H1 (cell line): ENCODE results near the gene COL4A4. TPM values are rescaled to one million over a fixed set of nuclear protein-coding genes. Genes with fewer than 3 reads are reported as not detected.

Experiments
- CTCF ChIA-PET: fragments of 300-600 bp; sonication (Branson Sonifier 250); formaldehyde crosslinking; loops from one replicate; lab custom pipeline; 2021; ENCODE audit not compliant: partially characterized antibody; lab: Charles Lee
- POLR2A ChIA-PET: fragments of 300-600 bp; sonication (Branson Sonifier 250); formaldehyde crosslinking; loops from one replicate; lab custom pipeline; 2021; ENCODE audit warnings: inconsistent platforms; ENCODE audit not compliant: partially characterized antibody; lab: Charles Lee
- DNase-seq, 2 experiments: peaks; one replicate each; pipeline versions ENCODE4 v3.0.0 to v3.0.0-alpha.2; 2010 to 2022; ENCODE audit warnings: low spot score in 2 of 2, low read depth in 1 of 2, mixed read lengths in 1 of 2
- FAIRE-seq: peaks from 2 replicates; lab custom pipeline; 2011; peaks lifted over from hg19 to GRCh38; lab: Jason Lieb, UNC
- H2AFZ ChIP-seq: 2 replicates; pipeline ENCODE4 v1.8.1; 2012; ENCODE audit warnings: low read length, inconsistent platforms
- H2AK5ac ChIP-seq: 2 replicates; pipeline ENCODE4 v1.6.1; 2013; ENCODE audit warnings: low read depth, low read length
- H2BK120ac ChIP-seq: replicated peaks from 2 replicates; pipeline ENCODE3; 2013; ENCODE audit warnings: low read depth, low read length, inconsistent platforms
- H2BK12ac ChIP-seq: 2 replicates; pipeline ENCODE4 v1.6.1; 2013; ENCODE audit warnings: low read depth, low read length
- H2BK15ac ChIP-seq: 2 replicates; pipeline ENCODE4 v1.6.1; 2013; ENCODE audit warnings: low read length
- H2BK20ac ChIP-seq: 2 replicates; pipeline ENCODE4 v1.6.1; 2013; ENCODE audit warnings: low read length
- H2BK5ac ChIP-seq: 2 replicates; pipeline ENCODE4 v1.6.1; 2013; ENCODE audit warnings: low read depth, low read length
- H3K14ac ChIP-seq: 2 replicates; pipeline ENCODE4 v1.6.1; 2013; ENCODE audit warnings: inconsistent platforms; ENCODE audit not compliant: insufficient read length
- H3K18ac ChIP-seq: 2 replicates; pipeline ENCODE4 v1.6.1; 2013; ENCODE audit warnings: low read length; ENCODE audit errors: extremely low read depth
- H3K23ac ChIP-seq: 2 replicates; pipeline ENCODE4 v1.6.1; 2013; ENCODE audit warnings: inconsistent platforms; ENCODE audit not compliant: insufficient read length
- H3K23me2 ChIP-seq: 2 replicates; pipeline ENCODE4 v1.6.1; 2013; ENCODE audit warnings: low read depth, low read length
- H3K27ac ChIP-seq: 2 replicates; pipeline ENCODE4 v1.6.1; 2011; ENCODE audit warnings: low read depth, low read length, inconsistent platforms
- H3K27me3 ChIP-seq, 4 experiments: replicated peaks in 1 of 4; 1 replicate in 1 of 4; 2 replicates in 3 of 4; pipeline versions ENCODE4 v1.6.1 to v1.8.1; 2011 to 2013; ENCODE audit warnings: low read length in 3 of 4, mild to moderate bottlenecking in 3 of 4, inconsistent platforms in 2 of 4, mixed read lengths in 2 of 4, moderate library complexity in 1 of 4; ENCODE audit not compliant: control insufficient read depth in 3 of 4, insufficient read depth in 3 of 4; ENCODE audit errors: extremely low read depth in 1 of 4
- H3K36me3 ChIP-seq, 4 experiments: 2 replicates each; pipeline versions ENCODE4 v1.6.1 to v1.8.1; 2011 to 2013; ENCODE audit warnings: mild to moderate bottlenecking in 4 of 4, low read length in 3 of 4, moderate library complexity in 2 of 4, control low read depth in 1 of 4, inconsistent platforms in 1 of 4; ENCODE audit not compliant: insufficient read depth in 4 of 4, control insufficient read depth in 2 of 4
- H3K4ac ChIP-seq: replicated peaks from 2 replicates; pipeline ENCODE3; 2013; ENCODE audit warnings: low read length, low read depth, mixed read lengths, inconsistent platforms; ENCODE audit not compliant: insufficient read length
- H3K4me1 ChIP-seq, 4 experiments: replicated peaks in 1 of 4; 1 replicate in 1 of 4; 2 replicates in 3 of 4; pipeline versions ENCODE4 v1.6.1 to v1.8.1; 2011 to 2013; ENCODE audit warnings: low read length in 3 of 4, inconsistent platforms in 2 of 4, mixed read lengths in 1 of 4; ENCODE audit not compliant: insufficient read depth in 4 of 4, control insufficient read depth in 3 of 4
- H3K4me2 ChIP-seq, 2 experiments: 2 replicates each; pipeline versions ENCODE4 v1.6.1 to v1.8.1; 2011 to 2013; ENCODE audit warnings: low read depth in 2 of 2, low read length in 2 of 2, control low read depth in 1 of 2, inconsistent platforms in 1 of 2, mild to moderate bottlenecking in 1 of 2; ENCODE audit not compliant: insufficient read depth in 1 of 2
- H3K4me3 ChIP-seq, 4 experiments: fragments of 200-600, 300-600 bp in 1 of 4; sonication (generic), shearing (Covaris generic), sonication (Bioruptor Twin) in 1 of 4; 2 replicates each; pipeline versions ENCODE4 v1.5.1 to v1.8.1; 2011 to 2016; ENCODE audit warnings: low read length in 4 of 4, low read depth in 3 of 4, control low read depth in 2 of 4, inconsistent platforms in 2 of 4, mild to moderate bottlenecking in 2 of 4, mixed read lengths in 1 of 4, moderate library complexity in 1 of 4; ENCODE audit not compliant: insufficient read depth in 2 of 4; ENCODE audit errors: extremely low read depth in 1 of 4
- H3K56ac ChIP-seq: replicated peaks from 2 replicates; pipeline ENCODE3; 2013; ENCODE audit warnings: low read depth, mild to moderate bottlenecking, mixed read lengths, low read length, inconsistent platforms; ENCODE audit not compliant: insufficient read length
- H3K79me1 ChIP-seq: 2 replicates; pipeline ENCODE4 v1.6.1; 2013; ENCODE audit warnings: low read depth, low read length, control low read depth
- H3K79me2 ChIP-seq, 2 experiments: 2 replicates each; pipeline versions ENCODE4 v1.6.1 to v1.8.1; 2012 to 2013; ENCODE audit warnings: low read length in 2 of 2, mild to moderate bottlenecking in 2 of 2, inconsistent platforms in 1 of 2; ENCODE audit not compliant: insufficient read depth in 2 of 2, control insufficient read depth in 1 of 2
- H3K9ac ChIP-seq, 4 experiments: replicated peaks in 1 of 4; 1 replicate in 1 of 4; 2 replicates in 3 of 4; pipeline versions ENCODE4 v1.6.1 to v1.8.1; 2011 to 2013; ENCODE audit warnings: low read depth in 3 of 4, low read length in 3 of 4, control low read depth in 2 of 4, mild to moderate bottlenecking in 2 of 4, moderate library complexity in 2 of 4, inconsistent platforms in 1 of 4; ENCODE audit errors: extremely low read depth in 1 of 4
- H3K9me3 ChIP-seq, 2 experiments: 2 replicates each; pipeline versions ENCODE4 v1.6.1 to v1.8.1; 2012 to 2013; ENCODE audit warnings: mild to moderate bottlenecking in 2 of 2, moderate library complexity in 2 of 2, control low read depth in 1 of 2, inconsistent platforms in 1 of 2, low read depth in 1 of 2, low read length in 1 of 2, mixed read lengths in 1 of 2; ENCODE audit not compliant: insufficient read depth in 2 of 2
- H4K20me1 ChIP-seq, 2 experiments: replicated peaks in 1 of 2; 2 replicates each; pipeline versions ENCODE3 to v1.8.1; 2011 to 2013; ENCODE audit warnings: inconsistent platforms in 2 of 2, low read length in 2 of 2, mild to moderate bottlenecking in 1 of 2; ENCODE audit not compliant: insufficient read depth in 2 of 2, control insufficient read depth in 1 of 2
- H4K5ac ChIP-seq: 2 replicates; pipeline ENCODE4 v1.6.1; 2013; ENCODE audit warnings: low read length, low read depth, mixed read lengths, inconsistent platforms; ENCODE audit not compliant: insufficient read length
- H4K8ac ChIP-seq: 2 replicates; pipeline ENCODE4 v1.8.0; 2013; ENCODE audit warnings: mild to moderate bottlenecking, moderate library complexity, low read length, inconsistent platforms; ENCODE audit not compliant: insufficient read depth; ENCODE audit errors: extremely low read depth
- H4K91ac ChIP-seq: replicated peaks from 2 replicates; pipeline ENCODE3; 2013; ENCODE audit warnings: low read length, mixed read lengths, inconsistent platforms; ENCODE audit not compliant: insufficient read length
- ASH2L ChIP-seq: fragments of 200-600, 300-600 bp; sonication (generic); IDR thresholded peaks from one replicate; pipeline ENCODE4 v1.7.1; 2017; ENCODE audit warnings: low read length
- ATF2 ChIP-seq: IDR thresholded peaks from 2 replicates; pipeline ENCODE4 v1.6.1; 2012; ENCODE audit warnings: low read length, inconsistent platforms
- CHD1 ChIP-seq: IDR thresholded peaks from 2 replicates; pipeline ENCODE4 v1.6.1; 2012; ENCODE audit warnings: low read depth, low read length, improper control_type of control experiment
- JUND ChIP-seq: IDR thresholded peaks from 2 replicates; pipeline ENCODE4 v1.6.1; 2011; ENCODE audit warnings: mild to moderate bottlenecking, improper control_type of control experiment, low read length
- KDM4A ChIP-seq: IDR thresholded peaks from one replicate; pipeline ENCODE4 v1.7.1; 2012; ENCODE audit warnings: low read depth, mild to moderate bottlenecking, moderate library complexity, low read length, inconsistent platforms; ENCODE audit not compliant: severe bottlenecking
- RFX5 ChIP-seq: IDR thresholded peaks from 2 replicates; pipeline ENCODE4 v1.6.1; 2011; ENCODE audit warnings: low read depth, low read length, improper control_type of control experiment, borderline replicate concordance
- SIN3A ChIP-seq, 2 experiments: IDR thresholded peaks in 1 of 2; conservative IDR thresholded peaks in 1 of 2; 2 replicates each; pipeline ENCODE4 v1.6.1; 2011 to 2012; ENCODE audit warnings: low read length in 2 of 2, improper control_type of control experiment in 1 of 2, low read depth in 1 of 2, mild to moderate bottlenecking in 1 of 2
- SP1 ChIP-seq: IDR thresholded peaks from 2 replicates; pipeline ENCODE4 v1.6.1; 2011; ENCODE audit warnings: low read depth, low read length
- SP2 ChIP-seq: IDR thresholded peaks from 2 replicates; pipeline ENCODE4 v1.6.1; 2012; ENCODE audit warnings: mild to moderate bottlenecking, low read length, inconsistent platforms
- WGBS, 2 experiments: shearing (Covaris generic) in 1 of 2; methylation state at CpG; one replicate each; pipeline versions ENCODE4 v1.1.6 to v1.1.7; 2013 to 2015; ENCODE audit warnings: low lambda C conversion rate in 2 of 2, mixed read lengths in 2 of 2, inconsistent platforms in 1 of 2, low coverage in 1 of 2, missing lambda C conversion rate in 1 of 2; ENCODE audit not compliant: insufficient replicate concordance in 2 of 2, insufficient coverage in 1 of 2, insufficient read length in 1 of 2; ENCODE audit errors: extremely low coverage in 1 of 2, missing lambda C conversion rate in 1 of 2; 5-methylcytosine and 5-hydroxymethylcytosine counted together
- polyA plus RNA-seq, 7 experiments: library from polyadenylated mRNA; depleted of rRNA in 3 of 7; stranded (reverse) in 5 of 7; unstranded in 2 of 7; fragments of >200 nt in 5 of 7; fragments of 200-250 nt in 2 of 7; gene quantifications; 1 replicate in 5 of 7; 2 replicates in 1 of 7; 4 replicates in 1 of 7; pipeline versions ENCODE4 v1.2.1 to v1.2.3, GENCODE V29; 2011 to 2013; ENCODE audit warnings: missing spikeins in 2 of 7, mixed read lengths in 2 of 7
- total RNA-seq: library from RNA; stranded (reverse); fragmentation: NEBNext Ultra II Directional; extraction: Animal tissue kit (Norgen Biotek cat#: 25700); gene quantifications from 2 replicates; pipeline ENCODE4 v1.2.1, GENCODE V29; 2021
- TF ChIP-seq, protein P1 (sequence below): IDR thresholded peaks from 2 replicates; pipeline ENCODE4 v1.6.1; 2012; ENCODE audit warnings: inconsistent platforms

Gene COL4A4
- total and polyA plus RNA-seq, 2 of the 8 experiments (the other 6 are each of a cell fraction or from before 2014, with no cell fraction given), result 0.33 to 1.7 TPM

- Histone ChIP-seq H2AK5ac (no peak overlapping the region), H3K79me1 (no peaks in the 10 kb centered on the region), H2AFZ (no peak overlapping the region), H3K4me2 (no peak overlapping the region), H2BK20ac (no peak overlapping the region), H2BK12ac (no peak overlapping the region), H3K4ac (no peak overlapping the region), H3K23me2 (no peaks in the 10 kb centered on the region), H3K18ac (no peak overlapping the region), H4K8ac (no peak overlapping the region), H3K27me3 (no peaks in the 10 kb centered on the region), H4K91ac (no peak overlapping the region), H3K56ac (no peak overlapping the region), H4K5ac (no peak overlapping the region), H3K36me3 (no peaks in the 10 kb centered on the region), H3K79me2 (no peaks in the 10 kb centered on the region), H3K4me1 (no peaks in the 10 kb centered on the region), H3K4me3 (no peak overlapping the region), H3K27ac (no peak overlapping the region), H2BK120ac (no peak overlapping the region), H4K20me1 (no peaks in the 10 kb centered on the region), H3K9me3 (no peaks in the 10 kb centered on the region), H2BK5ac (no peak overlapping the region), H3K9ac (no peak overlapping the region), H2BK15ac (no peak overlapping the region), H3K23ac (no peak overlapping the region), H3K14ac (no peak overlapping the region)
- ChIA-PET POLR2A (no interaction called here), CTCF (interaction anchor here (0.6 to 7.6 kb wide), 20 partner anchors 9 to 637 kb away, joined by 3 to 112 read pairs (median 4); no protein-coding TSS in a partner anchor)
- WGBS, 2 experiments, result 90% methylated on average over 8 of the region's 8 CpGs; no CpG with 5 or more reads in 1 of the 2 experiments
- DNase-seq (no peak), FAIRE-seq (no peak)
- TF ChIP-seq, protein P1, sequence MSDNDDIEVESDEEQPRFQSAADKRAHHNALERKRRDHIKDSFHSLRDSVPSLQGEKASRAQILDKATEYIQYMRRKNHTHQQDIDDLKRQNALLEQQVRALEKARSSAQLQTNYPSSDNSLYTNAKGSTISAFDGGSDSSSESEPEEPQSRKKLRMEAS, result no peak
- TF ChIP-seq ATF2 (no peak), SIN3A (conservative IDR thresholded peaks at IDR 0.05 in 1 of 2, IDR thresholded peaks at IDR 0.05 in 1 of 2; ENCODE audit: low read depth in 1 of 2, low read length in 2 of 2) (no peak), RFX5 (no peak), SP1 (no peak), JUND (no peak), CHD1 (no peak), ASH2L (no peak), KDM4A (no peak), SP2 (no peak)
Measured at GRCh38 chr2:227130636-227131035, 33.4 kb downstream of the COL4A4 start.
